ENCODE measurements around the gene BNIPL.

- TF ChIP-seq EZH2phosphoT487 (IDR thresholded peaks at IDR 0.05; ENCODE audit: low read depth) (no peak), CTCF (IDR thresholded peaks at IDR 0.05; ENCODE audit: low read depth, low read length) (no peak)
These were observed 30.8 kb downstream of the BNIPL start for GRCh38 chr1:151067185-151067584.
